HG03060 (cell line): ENCODE measurements around the gene LRRC8D.

Experiments
- ATAC-seq: cut with Tn5 transposase; IDR thresholded peaks from one replicate; pipeline ENCODE4 v1.9.1; 2021; ENCODE audit warnings: low read depth, moderate number of reproducible peaks; ENCODE audit not compliant: unreplicated experiment

LRRC8D gene

DNA sequence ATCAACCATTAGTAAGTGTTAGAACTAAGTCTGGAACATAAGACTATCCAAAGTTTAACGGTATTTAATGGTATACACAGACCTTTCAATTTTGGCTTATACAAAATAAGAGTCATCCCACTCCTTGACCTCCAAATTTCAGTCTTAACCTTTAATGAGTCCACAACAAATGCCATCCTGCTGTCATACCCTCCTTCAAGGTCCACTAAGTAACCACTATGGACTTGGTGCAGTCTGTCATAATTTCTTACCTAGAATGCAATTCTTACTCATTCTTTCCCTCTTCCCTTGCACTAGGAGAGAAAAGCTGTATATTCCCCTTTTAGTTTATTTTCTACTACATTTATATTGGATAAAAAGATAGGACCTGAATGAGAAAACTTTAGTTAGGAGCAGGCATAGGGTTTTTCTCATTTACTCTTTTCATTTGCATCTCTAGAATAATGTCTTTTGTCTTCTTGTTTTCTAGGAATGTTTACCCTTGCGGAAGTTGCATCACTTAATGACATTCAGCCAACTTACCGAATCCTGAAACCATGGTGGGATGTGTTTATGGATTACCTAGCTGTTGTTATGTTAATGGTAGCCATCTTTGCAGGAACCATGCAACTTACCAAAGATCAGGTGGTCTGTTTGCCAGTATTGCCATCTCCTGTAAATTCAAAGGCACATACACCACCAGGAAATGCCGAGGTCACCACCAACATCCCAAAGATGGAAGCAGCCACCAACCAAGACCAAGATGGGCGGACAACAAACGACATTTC is 111.9 kb downstream of the LRRC8D start:
- no peak for ATAC-seq

DNA sequence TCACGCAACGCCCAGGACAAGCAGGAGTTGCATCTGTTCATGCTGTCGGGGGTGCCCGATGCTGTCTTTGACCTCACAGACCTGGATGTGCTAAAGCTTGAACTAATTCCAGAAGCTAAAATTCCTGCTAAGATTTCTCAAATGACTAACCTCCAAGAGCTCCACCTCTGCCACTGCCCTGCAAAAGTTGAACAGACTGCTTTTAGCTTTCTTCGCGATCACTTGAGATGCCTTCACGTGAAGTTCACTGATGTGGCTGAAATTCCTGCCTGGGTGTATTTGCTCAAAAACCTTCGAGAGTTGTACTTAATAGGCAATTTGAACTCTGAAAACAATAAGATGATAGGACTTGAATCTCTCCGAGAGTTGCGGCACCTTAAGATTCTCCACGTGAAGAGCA is 113.6 kb downstream of the LRRC8D start:
- no peak for ATAC-seq

DNA sequence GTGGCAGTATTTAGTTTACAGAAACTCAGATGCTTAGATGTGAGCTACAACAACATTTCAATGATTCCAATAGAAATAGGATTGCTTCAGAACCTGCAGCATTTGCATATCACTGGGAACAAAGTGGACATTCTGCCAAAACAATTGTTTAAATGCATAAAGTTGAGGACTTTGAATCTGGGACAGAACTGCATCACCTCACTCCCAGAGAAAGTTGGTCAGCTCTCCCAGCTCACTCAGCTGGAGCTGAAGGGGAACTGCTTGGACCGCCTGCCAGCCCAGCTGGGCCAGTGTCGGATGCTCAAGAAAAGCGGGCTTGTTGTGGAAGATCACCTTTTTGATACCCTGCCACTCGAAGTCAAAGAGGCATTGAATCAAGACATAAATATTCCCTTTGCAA is 114.4 kb downstream of the LRRC8D start:
- ATAC-seq, result no peak

DNA sequence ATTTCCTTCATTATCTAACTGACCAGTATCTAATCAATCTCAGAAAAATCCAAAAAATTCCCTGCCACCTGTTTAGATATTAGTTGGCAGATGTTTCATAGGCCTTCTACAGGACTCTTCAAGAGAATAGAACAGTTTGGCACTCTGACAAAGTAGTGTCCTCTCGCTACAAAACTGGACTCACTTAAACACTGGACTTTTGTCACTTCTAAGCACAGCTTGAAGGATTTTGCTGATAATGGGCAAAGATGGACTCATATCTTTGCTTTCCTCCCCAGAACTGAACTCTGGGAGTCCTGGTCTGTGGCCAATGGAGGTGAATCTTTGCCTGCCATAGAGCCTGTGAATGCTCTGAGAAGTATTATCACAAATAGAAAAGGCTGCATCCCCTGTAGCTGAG is 115.9 kb downstream of the LRRC8D start:
- ATAC-seq, result no peak

DNA sequence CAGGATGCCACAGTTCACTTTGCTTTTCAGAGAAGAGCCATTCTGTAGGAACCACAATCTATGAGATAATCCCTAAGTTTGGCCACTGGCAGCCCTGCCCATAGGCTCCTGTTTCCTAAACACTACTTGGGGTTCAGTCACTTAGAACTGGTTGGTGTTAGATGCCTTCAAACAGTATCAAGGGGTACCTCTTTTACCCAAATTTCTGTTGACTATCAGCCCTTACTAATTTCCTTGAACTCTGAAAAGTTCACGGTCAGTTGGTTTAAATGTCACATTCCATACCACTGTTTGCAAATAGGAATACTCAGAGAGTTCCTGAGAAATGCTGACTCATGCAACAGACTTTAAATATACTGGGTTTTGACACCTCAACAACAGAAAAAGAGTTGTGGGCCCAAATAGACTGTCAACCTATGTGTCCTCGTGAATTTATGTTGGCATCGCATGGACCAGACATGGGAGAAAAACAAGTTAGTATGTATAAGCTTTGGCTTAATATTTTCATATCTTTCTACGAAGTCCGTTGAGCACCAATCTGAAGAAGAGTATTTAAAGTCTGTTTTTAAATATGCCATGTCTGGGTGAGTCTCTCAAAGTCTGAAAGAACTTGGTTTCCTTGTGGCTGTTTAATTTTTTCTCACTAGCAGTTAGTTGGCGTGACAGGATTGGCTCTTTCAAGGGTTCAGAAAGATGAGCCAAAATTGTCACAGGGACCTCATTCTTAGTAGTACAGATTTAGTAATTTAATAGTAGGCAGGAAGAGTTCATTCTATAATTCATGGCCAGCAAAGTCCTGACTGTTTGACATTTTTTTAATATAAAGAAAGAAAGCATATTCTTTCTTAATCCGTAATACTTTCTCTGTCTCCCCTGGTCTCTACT is 117.6 kb downstream of the LRRC8D start:
- no peak for ATAC-seq

GRCh38 chr1:89939059-89939570 is 118.3 kb downstream of the LRRC8D start:
- no peak for ATAC-seq

DNA sequence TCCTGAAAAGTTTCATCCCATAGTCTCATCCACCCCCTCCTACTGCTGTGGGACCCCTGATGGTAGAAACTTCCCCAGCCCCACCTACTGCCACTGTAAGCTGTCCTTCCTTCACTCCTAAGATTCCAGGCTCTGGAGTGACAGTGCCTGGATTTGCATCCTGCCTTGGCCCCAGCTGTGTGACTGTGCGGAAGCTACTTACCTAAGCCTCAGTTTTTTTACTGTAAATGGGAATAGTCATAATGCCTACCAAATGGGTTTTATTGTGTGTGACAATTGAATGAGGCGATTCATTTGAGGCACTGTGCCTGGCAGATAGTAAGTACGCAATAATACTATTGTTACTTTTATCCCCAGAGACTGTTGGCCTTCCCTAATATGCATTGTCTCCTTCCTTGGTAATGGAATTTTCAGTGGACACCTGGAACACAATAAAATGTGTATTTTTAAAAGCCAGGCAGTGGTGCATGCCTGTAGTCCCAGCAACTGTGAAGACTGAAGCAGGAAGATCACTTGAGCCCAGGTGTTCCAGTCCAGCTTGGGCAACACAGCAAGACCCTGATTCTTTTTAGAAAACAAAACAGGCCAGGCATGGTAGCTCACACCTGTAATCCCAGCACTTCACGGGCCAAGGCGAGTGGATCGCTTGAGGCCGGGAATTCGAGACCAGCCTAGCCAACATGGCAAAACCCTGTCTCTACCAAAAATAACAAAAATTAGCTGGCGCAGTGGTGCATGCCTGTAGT is 119.0 kb downstream of the LRRC8D start:
- ATAC-seq, result no peak

DNA sequence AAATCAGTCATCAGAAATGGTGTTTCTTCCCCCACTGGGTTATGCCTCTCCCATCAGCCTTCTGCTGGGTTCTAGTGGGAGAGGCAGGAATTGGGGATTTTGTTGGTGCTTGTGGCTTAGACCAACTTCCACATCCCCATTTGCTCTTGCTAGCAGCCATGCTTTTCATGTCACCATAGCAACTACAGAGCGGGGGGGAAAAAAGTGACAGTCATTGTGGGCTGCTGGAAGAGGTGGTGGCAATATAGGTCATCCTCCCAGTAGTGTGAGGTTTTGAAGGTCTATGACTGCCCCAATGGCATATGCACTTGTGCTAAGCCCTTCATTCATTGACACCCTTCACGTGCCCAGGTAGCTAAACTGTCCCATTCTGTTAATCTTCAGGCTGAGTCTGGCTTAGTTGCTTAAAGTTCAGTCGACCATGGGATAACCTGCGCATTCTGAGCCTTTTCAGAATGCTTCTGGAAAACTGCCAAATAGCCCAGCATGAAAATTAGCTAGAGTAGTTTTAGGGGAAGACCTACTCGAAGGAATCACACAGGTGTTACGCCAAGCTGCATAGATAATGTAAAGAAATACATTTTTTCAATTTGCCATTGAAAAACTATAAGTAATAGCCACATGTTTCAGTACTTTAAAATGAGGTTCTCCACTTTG is 120.4 kb downstream of the LRRC8D start:
- no peak for ATAC-seq

- no peak for ATAC-seq
Observed at GRCh38 chr1:89942014-89942413, 121.2 kb downstream of the LRRC8D start.

DNA sequence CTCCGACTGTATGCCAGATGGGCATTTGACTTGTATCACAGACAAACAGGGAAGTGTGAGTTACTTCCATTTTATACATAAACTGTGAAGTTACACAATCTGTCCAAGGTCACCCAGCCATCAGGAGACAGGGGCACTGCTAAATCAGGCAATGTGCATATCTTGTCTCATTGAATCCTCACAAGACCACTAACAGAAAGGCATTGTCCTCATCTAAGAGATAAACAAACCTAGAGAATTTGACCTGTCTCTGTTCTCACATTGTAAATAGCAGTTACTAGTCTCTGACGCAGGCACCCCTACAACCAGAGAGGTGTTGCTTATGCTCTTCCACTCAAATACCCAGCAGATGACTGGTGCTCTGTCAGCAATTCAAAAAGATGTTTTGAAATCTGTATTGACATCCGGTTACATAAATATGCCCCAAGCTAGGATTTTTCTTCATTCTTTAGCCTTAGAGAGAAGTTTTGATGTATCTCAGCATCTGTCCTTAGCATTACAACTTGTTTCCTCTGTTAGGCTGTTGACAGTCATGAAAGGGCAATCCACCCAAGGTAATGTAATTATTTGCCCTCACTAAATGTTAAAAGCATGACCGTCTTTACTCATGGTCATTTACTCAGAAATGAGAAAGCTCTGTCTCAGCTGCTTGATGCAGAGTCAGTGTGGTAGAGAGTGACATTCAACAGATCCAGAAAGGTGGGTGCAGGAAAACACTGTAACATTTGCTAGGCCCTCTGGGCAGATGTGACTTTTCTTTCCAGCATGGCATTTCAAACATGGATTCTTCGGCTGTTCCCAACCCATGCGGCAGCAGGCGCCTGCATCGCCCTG is 122.2 kb downstream of the LRRC8D start:
- ATAC-seq, result no peak

- ATAC-seq, result no peak
Observed at GRCh38 chr1:89943846-89944781, 123.3 kb downstream of the LRRC8D start.

DNA sequence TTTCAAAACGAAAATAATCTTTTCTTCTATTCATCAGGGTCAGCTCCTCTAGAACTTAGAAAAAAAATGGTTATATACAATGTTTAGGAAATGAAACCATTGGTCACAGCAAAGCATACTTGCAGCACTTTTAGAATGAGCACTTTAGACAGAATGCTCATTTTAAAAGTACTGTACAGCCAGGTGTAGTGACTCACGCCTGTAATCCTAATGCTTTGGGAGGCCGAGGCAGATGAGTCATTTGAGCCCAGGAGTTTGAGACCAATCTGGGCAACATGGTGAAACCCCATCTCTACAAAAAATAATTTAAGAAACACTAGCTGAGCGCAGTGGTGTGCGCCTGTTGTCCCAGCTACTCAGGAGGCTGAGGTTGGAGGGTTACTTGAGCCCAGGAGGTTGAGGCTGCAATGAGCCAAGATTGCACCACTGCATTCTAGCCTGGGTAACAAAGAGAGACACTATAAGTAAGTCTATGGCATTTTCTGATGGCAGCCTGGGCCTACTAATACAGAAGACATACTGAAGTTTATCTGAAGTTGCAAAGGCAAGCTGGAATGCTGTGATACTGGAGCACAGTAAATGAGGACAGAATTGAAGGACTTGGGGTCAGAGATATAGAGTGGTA is 125.1 kb downstream of the LRRC8D start:
- peak; percentile 68 for ATAC-seq

GRCh38 chr1:89946532-89946931 is 125.7 kb downstream of the LRRC8D start:
- no peak for ATAC-seq

DNA sequence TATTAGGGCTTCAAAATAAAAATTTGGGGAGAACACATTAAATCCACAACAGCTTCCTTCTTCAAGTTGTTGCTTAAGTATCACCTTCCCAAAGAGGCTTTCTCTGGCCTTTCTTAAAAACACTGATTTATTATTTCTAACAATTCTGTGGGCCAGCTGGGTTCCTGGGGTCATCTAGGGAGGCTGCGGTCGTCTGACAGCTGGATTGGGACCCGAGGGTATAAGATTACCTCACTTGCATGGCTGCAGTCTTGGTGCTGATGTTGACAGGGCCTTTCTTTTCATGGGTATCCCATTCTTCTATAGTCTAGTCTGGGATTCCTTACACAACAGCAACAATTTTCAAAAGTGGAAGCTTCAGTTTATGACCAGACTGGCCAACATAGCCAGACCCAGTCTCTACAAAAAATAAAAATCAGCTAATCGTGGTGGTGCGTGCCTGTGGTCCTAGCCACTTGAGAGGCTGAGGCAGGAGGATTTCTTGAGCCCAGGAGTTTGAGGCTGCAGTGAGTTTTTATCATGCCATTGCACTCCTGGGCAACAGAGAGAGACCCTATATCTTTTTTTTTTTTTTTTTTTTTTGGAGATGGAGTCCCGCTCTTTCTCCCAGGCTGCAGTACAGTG is 128.0 kb downstream of the LRRC8D start:
- no peak for ATAC-seq

GRCh38 chr1:89949991-89950624 is 129.3 kb downstream of the LRRC8D start:
- ATAC-seq, result no peak

- ATAC-seq, result no peak
Observed at GRCh38 chr1:89950703-89951102, 129.9 kb downstream of the LRRC8D start.
